Right renal cortex interstitium (tissue), 3 donors: ENCODE results near the gene RGPD3. TPM values are rescaled to one million over a fixed set of nuclear protein-coding genes. Genes with fewer than 3 reads are reported as not detected.

Source experiments
- DNase-seq, 3 donors: peaks; one replicate each; pipeline ENCODE4 v3.0.0-alpha.2; 2013; ENCODE audit warnings: low read depth in 3 of 3, low spot score in 2 of 3
- polyA plus RNA-seq, 3 donors: library from polyadenylated mRNA; unstranded; fragments of 120-200 nt; gene quantifications; one replicate each; pipeline ENCODE4 v1.2.1, GENCODE V29; 2013; ENCODE audit not compliant: insufficient read length in 3 of 3

RGPD3 gene
- polyA plus RNA-seq, 3 donors = 0.33 to 0.43 (median 0.35) TPM

DNA sequence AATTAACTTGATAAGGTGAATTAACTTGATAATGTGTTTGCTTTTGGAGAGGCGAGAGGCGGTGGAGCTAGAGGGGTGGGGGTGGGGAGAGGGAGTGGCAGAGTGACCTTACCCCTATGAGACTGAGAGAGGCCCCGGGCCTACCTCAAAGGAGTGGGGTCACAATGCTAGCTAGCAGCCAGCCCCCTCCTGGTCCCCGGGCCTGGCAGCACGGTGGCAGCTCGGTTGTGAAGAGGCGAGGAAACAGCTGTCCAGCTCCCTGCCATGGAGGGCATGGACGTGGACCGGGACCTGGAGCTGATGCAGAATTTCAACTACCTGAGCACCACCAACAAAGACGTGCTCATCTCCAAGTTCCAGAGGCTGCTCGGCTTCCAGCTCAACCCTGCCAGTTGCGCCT is 123.9 kb downstream of the RGPD3 start:
- no peak for DNase-seq

- no peak for DNase-seq
Measured at GRCh38 chr2:106343274-106343673, 124.9 kb downstream of the RGPD3 start.

- no peak for DNase-seq
Measured at GRCh38 chr2:106342831-106343251, 125.4 kb downstream of the RGPD3 start.

- no peak for DNase-seq
Measured at GRCh38 chr2:106341666-106342065, 126.5 kb downstream of the RGPD3 start.

Other genes starting within 250 kb of the RGPD3 start
- gene CD8B2, start 19.0 kb upstream of the RGPD3 start, polyA plus RNA-seq = under 1 TPM; 0.18 to 0.24 (median 0.18) TPM